NT2/D1 (cell line): ENCODE data around the gene TEAD1.

Experiments
- YY1 ChIP-seq: IDR thresholded peaks from 2 replicates; pipeline ENCODE4 v1.6.1; 2011; ENCODE audit not compliant: insufficient read length, insufficient read depth
- ZNF274 ChIP-seq: IDR thresholded peaks from 2 replicates; pipeline ENCODE4 v1.6.1; 2011; ENCODE audit warnings: mild to moderate bottlenecking, low read depth, low read length

GRCh38 chr11:12770435-12770834 is 96.2 kb downstream of the TEAD1 start:
- TF ChIP-seq YY1 (no peak), ZNF274 (no peak)
